Neuronal stem cell (in vitro differentiated cells): ENCODE results near the gene YWHAG.
"Not testable (repeated sequence)": the region's sequence is repeated elsewhere in the genome, so short reads cannot be mapped to it uniquely, and the experiment has no call there.

ENCODE experiments used
- DNase-seq: peaks from one replicate; pipeline ENCODE4 v3.0.0-alpha.2; 2013; ENCODE audit warnings: low spot score
- H2AFZ ChIP-seq: one replicate; pipeline ENCODE4 v1.6.1; 2013; ENCODE audit warnings: mild to moderate bottlenecking, low read length, inconsistent platforms
- H2AK5ac ChIP-seq: 2 replicates; pipeline ENCODE4 v1.6.1; 2013; ENCODE audit warnings: low read depth, mild to moderate bottlenecking, inconsistent platforms, low read length, moderate library complexity, mixed read lengths
- H2BK120ac ChIP-seq: 2 replicates; pipeline ENCODE4 v1.6.1; 2013; ENCODE audit warnings: low read depth, mild to moderate bottlenecking, inconsistent platforms, low read length, moderate library complexity, mixed read lengths
- H2BK12ac ChIP-seq: one replicate; pipeline ENCODE4 v1.6.1; 2013; ENCODE audit warnings: low read length, inconsistent platforms
- H2BK15ac ChIP-seq: 2 replicates; pipeline ENCODE4 v1.6.1; 2013; ENCODE audit warnings: mild to moderate bottlenecking, low read length, inconsistent platforms, mixed read lengths
- H2BK5ac ChIP-seq: one replicate; pipeline ENCODE4 v1.6.1; 2013; ENCODE audit warnings: inconsistent platforms, mild to moderate bottlenecking, low read length, moderate library complexity
- H3K14ac ChIP-seq: one replicate; pipeline ENCODE4 v1.6.1; 2013; ENCODE audit warnings: low read length, inconsistent platforms
- H3K18ac ChIP-seq: 2 replicates; pipeline ENCODE4 v1.6.1; 2013; ENCODE audit warnings: low read length, inconsistent platforms
- H3K23ac ChIP-seq: 2 replicates; pipeline ENCODE4 v1.6.1; 2013; ENCODE audit warnings: low read depth, mild to moderate bottlenecking, mixed read lengths, low read length, inconsistent platforms; ENCODE audit not compliant: poor library complexity
- H3K27ac ChIP-seq: replicated peaks from 3 replicates; pipeline ENCODE4 v1.5.1; 2013; ENCODE audit warnings: low read length, inconsistent platforms
- H3K27me3 ChIP-seq, 3 experiments: 2 replicates each; pipeline ENCODE4 v1.6.1; 2013; ENCODE audit warnings: low read length in 3 of 3, mild to moderate bottlenecking in 2 of 3, inconsistent platforms in 1 of 3, low read depth in 1 of 3, mixed read lengths in 1 of 3, moderate library complexity in 1 of 3; ENCODE audit not compliant: control insufficient read depth in 3 of 3, insufficient read depth in 3 of 3
- H3K36me3 ChIP-seq, 2 donors: replicated peaks in 1 of 2; 2 replicates each; pipeline ENCODE4 v1.6.1; 2013; ENCODE audit warnings: low read length in 2 of 2; ENCODE audit not compliant: control insufficient read depth in 2 of 2, insufficient read depth in 2 of 2
- H3K4ac ChIP-seq: 2 replicates; pipeline ENCODE4 v1.6.1; 2013; ENCODE audit warnings: inconsistent platforms, mild to moderate bottlenecking, low read length, moderate library complexity
- H3K4me1 ChIP-seq, 2 donors: 1 replicate in 1 of 2; 2 replicates in 1 of 2; pipeline ENCODE4 v1.6.1; 2013; ENCODE audit warnings: low read length in 2 of 2, low read depth in 1 of 2; ENCODE audit not compliant: control insufficient read depth in 2 of 2, insufficient read depth in 1 of 2
- H3K4me2 ChIP-seq: one replicate; pipeline ENCODE4 v1.6.1; 2013; ENCODE audit warnings: mild to moderate bottlenecking, low read length, inconsistent platforms; ENCODE audit not compliant: insufficient read depth, poor library complexity, severe bottlenecking
- H3K4me3 ChIP-seq, 2 donors: 2 replicates each; pipeline ENCODE4 v1.5.1; 2013; ENCODE audit warnings: low read length in 2 of 2, mild to moderate bottlenecking in 2 of 2, inconsistent platforms in 1 of 2, moderate library complexity in 1 of 2
- H3K79me1 ChIP-seq: one replicate; pipeline ENCODE4 v1.6.1; 2013; ENCODE audit warnings: low read depth, mild to moderate bottlenecking, inconsistent platforms, low read length, moderate library complexity
- H3K9ac ChIP-seq: one replicate; pipeline ENCODE4 v1.6.1; 2013; ENCODE audit warnings: mild to moderate bottlenecking, low read depth, low read length, inconsistent platforms; ENCODE audit not compliant: poor library complexity
- H3K9me3 ChIP-seq, 2 donors: replicated peaks in 1 of 2; 2 replicates each; pipeline versions ENCODE3 to v1.6.1; 2013; ENCODE audit warnings: low read length in 2 of 2, mild to moderate bottlenecking in 2 of 2, inconsistent platforms in 1 of 2, low read depth in 1 of 2, mixed read lengths in 1 of 2, moderate library complexity in 1 of 2; ENCODE audit not compliant: control insufficient read depth in 2 of 2, insufficient read depth in 1 of 2
- H4K8ac ChIP-seq: one replicate; pipeline ENCODE4 v1.6.1; 2013; ENCODE audit warnings: low read depth, mild to moderate bottlenecking, inconsistent platforms, low read length, moderate library complexity
- H4K91ac ChIP-seq: one replicate; pipeline ENCODE4 v1.6.1; 2013; ENCODE audit warnings: low read length, low read depth, mild to moderate bottlenecking, inconsistent platforms; ENCODE audit not compliant: poor library complexity
- WGBS, 2 donors: extraction: QIAGEN DNeasy Blood & Tissue Kit; methylation state at CpG; one replicate each; pipeline ENCODE4 v1.1.7; 2013; ENCODE audit warnings: missing lambda C conversion rate in 2 of 2, mixed read lengths in 1 of 2; ENCODE audit not compliant: insufficient read length in 2 of 2, insufficient replicate concordance in 1 of 2; ENCODE audit errors: extremely low coverage in 2 of 2; 5-methylcytosine and 5-hydroxymethylcytosine counted together

YWHAG gene

GRCh38 chr7:76317782-76318487 is 40.9 kb downstream of the YWHAG start:
- Histone ChIP-seq H3K18ac (peak overlapping the region; percentile 93), H2BK120ac (no peak overlapping the region), H3K4me1 (peaks cover 8 to 14% of the 10 kb centered on the region in 2 donors), H2AFZ (peak overlapping the region; percentile 91), H3K14ac (peak overlapping the region; percentile 49), H3K79me1 (no peaks in the 10 kb centered on the region), H3K23ac (peak overlapping the region; percentile 96), H2AK5ac (peak overlapping the region; percentile 92), H4K91ac (peak overlapping the region; percentile 86), H3K4me2 (peak overlapping the region; percentile 84), H2BK5ac (peak overlapping the region; percentile 62), H3K27ac (peak overlapping the region; percentile 93), H2BK15ac (peak overlapping the region; percentile 32), H3K9me3 (no peaks in the 10 kb centered on the region), H3K4me3 (peak overlapping the region; percentile 76 to 93), H4K8ac (no peak overlapping the region), H3K27me3 (no peaks in the 10 kb centered on the region), H3K9ac (peak overlapping the region; percentile 75), H2BK12ac (peak overlapping the region; percentile 48), H3K36me3 (peaks cover 0 to 18% of the 10 kb centered on the region in 2 donors), H3K4ac (peak overlapping the region; percentile 91)
- WGBS, 2 donors, result no CpG with 5 or more reads among the region's 50 CpGs
- DNase-seq, result peak; percentile 96

GRCh38 chr7:76316984-76317781 is 41.6 kb downstream of the YWHAG start:
- WGBS, 2 donors, result no CpG with 5 or more reads among the region's 14 CpGs
- peak overlapping the region; percentile 91 for H2AFZ ChIP-seq
- H2BK120ac ChIP-seq, result no peak overlapping the region
- H4K91ac ChIP-seq, result peak overlapping the region; percentile 86
- DNase-seq, result no peak
- peak overlapping the region; percentile 56 for H3K9ac ChIP-seq
- peak overlapping the region; percentile 62 for H2BK5ac ChIP-seq
- peak overlapping the region; percentile 91 for H3K4ac ChIP-seq
- H3K27ac ChIP-seq, result peak overlapping the region; percentile 93
- H3K18ac ChIP-seq, result peak overlapping the region; percentile 93
- peak overlapping the region; percentile 92 for H2AK5ac ChIP-seq
- no peak overlapping the region for H4K8ac ChIP-seq
- peaks cover 8 to 14% of the 10 kb centered on the region in 2 donors for H3K4me1 ChIP-seq
- peak overlapping the region; percentile 32 for H2BK15ac ChIP-seq
- H3K23ac ChIP-seq, result peak overlapping the region; percentile 69
- H2BK12ac ChIP-seq, result peak overlapping the region; percentile 48
- H3K14ac ChIP-seq, result peak overlapping the region; percentile 49
- H3K9me3 ChIP-seq, result no peaks in the 10 kb centered on the region
- peaks cover 0 to 12% of the 10 kb centered on the region in 2 donors for H3K36me3 ChIP-seq
- peak overlapping the region; percentile 34 for H3K4me2 ChIP-seq
- peak overlapping the region; percentile 31 to 76 for H3K4me3 ChIP-seq
- no peaks in the 10 kb centered on the region for H3K27me3 ChIP-seq
- no peaks in the 10 kb centered on the region for H3K79me1 ChIP-seq

GRCh38 chr7:76315364-76315763 is 43.4 kb downstream of the YWHAG start:
- Histone ChIP-seq H3K36me3 (no peaks in the 10 kb centered on the region), H3K79me1 (no peaks in the 10 kb centered on the region), H2BK15ac (peak overlapping the region; percentile 95), H3K18ac (no peak overlapping the region), H3K23ac (no peak overlapping the region), H4K91ac (no peak overlapping the region), H2AK5ac (peak overlapping the region; percentile 64), H3K14ac (no peak overlapping the region), H2AFZ (peak overlapping the region; percentile 19), H3K4me1 (peaks cover 12 to 14% of the 10 kb centered on the region in 2 donors), H3K9ac (no peak overlapping the region), H3K9me3 (no peaks in the 10 kb centered on the region), H3K4me3 (no peak overlapping the region), H3K4ac (no peak overlapping the region), H4K8ac (no peak overlapping the region), H2BK120ac (no peak overlapping the region), H3K27ac (no peak overlapping the region), H3K4me2 (no peak overlapping the region), H2BK12ac (peak overlapping the region; percentile 79), H2BK5ac (no peak overlapping the region), H3K27me3 (no peaks in the 10 kb centered on the region)
- no peak for DNase-seq
- no CpG with 5 or more reads among the region's 5 CpGs for WGBS, 2 donors

GRCh38 chr7:76314740-76315139 is 44.1 kb downstream of the YWHAG start:
- H3K36me3 ChIP-seq, H3K4me3 ChIP-seq, H2BK5ac ChIP-seq, H3K23ac ChIP-seq, H3K4me2 ChIP-seq, H3K27ac ChIP-seq, H3K14ac ChIP-seq, H2AK5ac ChIP-seq, H2AFZ ChIP-seq, DNase-seq, H2BK12ac ChIP-seq, H3K9ac ChIP-seq, H3K79me1 ChIP-seq, H3K4ac ChIP-seq, H4K91ac ChIP-seq, H3K9me3 ChIP-seq, H3K18ac ChIP-seq, H4K8ac ChIP-seq, H2BK120ac ChIP-seq, H2BK15ac ChIP-seq, H3K27me3 ChIP-seq: not testable (repeated sequence)
- no CpG with 5 or more reads among the region's 6 CpGs for WGBS, 2 donors
- peaks cover 12 to 14% of the 10 kb centered on the region in 2 donors for H3K4me1 ChIP-seq
